ENCODE data around the gene DECR2.

DNA sequence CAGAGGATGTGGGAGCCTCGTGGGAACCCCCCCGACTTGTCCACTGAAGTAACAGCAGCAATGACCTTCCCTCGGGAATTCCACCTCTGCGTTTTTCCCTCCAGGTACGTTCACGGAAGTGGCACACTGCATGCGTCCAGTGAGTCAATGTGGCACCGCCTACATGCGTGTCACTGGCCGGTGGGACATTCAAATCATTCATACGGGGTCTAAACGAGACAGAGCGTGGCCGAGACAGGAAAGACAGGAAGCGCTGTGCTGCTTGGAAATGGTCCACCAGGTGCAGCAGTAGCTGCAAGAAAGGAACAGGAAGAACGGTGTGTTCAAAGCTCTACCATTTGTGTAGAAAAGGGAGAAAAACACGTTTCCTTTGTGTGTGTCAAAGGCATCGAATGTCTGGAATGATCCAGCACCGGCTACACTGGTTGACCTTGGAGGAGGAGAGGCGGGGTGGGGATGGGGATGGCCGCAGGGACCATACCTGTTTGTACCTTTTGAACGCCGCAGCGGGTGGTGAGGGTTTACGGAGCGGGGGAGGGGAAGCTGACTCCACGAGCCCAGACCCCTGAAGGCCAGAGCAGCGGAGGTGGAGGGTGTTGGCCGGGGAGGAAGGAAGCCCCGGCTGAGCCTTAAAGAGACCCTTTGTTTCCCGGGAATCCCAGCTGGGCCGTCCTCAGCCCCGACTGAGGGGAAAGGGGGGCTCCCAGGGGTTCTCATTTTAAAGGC lies 18.2 kb upstream of the DECR2 start:
- TF ChIP-seq, protein P1, sequence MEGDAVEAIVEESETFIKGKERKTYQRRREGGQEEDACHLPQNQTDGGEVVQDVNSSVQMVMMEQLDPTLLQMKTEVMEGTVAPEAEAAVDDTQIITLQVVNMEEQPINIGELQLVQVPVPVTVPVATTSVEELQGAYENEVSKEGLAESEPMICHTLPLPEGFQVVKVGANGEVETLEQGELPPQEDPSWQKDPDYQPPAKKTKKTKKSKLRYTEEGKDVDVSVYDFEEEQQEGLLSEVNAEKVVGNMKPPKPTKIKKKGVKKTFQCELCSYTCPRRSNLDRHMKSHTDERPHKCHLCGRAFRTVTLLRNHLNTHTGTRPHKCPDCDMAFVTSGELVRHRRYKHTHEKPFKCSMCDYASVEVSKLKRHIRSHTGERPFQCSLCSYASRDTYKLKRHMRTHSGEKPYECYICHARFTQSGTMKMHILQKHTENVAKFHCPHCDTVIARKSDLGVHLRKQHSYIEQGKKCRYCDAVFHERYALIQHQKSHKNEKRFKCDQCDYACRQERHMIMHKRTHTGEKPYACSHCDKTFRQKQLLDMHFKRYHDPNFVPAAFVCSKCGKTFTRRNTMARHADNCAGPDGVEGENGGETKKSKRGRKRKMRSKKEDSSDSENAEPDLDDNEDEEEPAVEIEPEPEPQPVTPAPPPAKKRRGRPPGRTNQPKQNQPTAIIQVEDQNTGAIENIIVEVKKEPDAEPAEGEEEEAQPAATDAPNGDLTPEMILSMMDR (IDR thresholded peaks at IDR 0.05; ENCODE audit: poor library complexity), result no peak
- TF ChIP-seq EZH2 (IDR thresholded peaks at IDR 0.05; ENCODE audit: borderline replicate concordance), result no peak
